Heart left ventricle (tissue), 16 donors: ENCODE results near the gene KCNJ10. TPM values are rescaled to one million over a fixed set of nuclear protein-coding genes. Genes with fewer than 3 reads are reported as not detected.
A peak's percentile ranks its signal among the peaks of the same experiment; 100 is the strongest.

Experiments used
- ATAC-seq, 4 donors: fragments of 200-7000 bp; cut with Tn5 transposase; one replicate each; pipeline ENCODE4 v1.9.1; 2020 to 2022; ENCODE audit warnings: moderate library complexity in 4 of 4, mild to moderate bottlenecking in 3 of 4, moderate number of reproducible peaks in 1 of 4
- DNase-seq, 5 donors: peaks; one replicate each; pipeline ENCODE4 v3.0.0-alpha.2; 2020
- H3K27ac ChIP-seq, 12 donors: fragments of 200-600 bp; sonication (generic) in 4 of 12; one replicate each; pipeline versions ENCODE4 v1.5.0 to v1.8.0; 2016 to 2022; ENCODE audit warnings: mild to moderate bottlenecking in 2 of 12
- H3K27me3 ChIP-seq, 9 donors: fragments of 200-600 bp; sonication (generic) in 2 of 9; one replicate each; pipeline versions ENCODE4 v1.5.1 to v1.8.0; 2016 to 2022; ENCODE audit warnings: mild to moderate bottlenecking in 3 of 9
- H3K36me3 ChIP-seq, 9 donors: fragments of 200-600 bp; sonication (generic) in 2 of 9; one replicate each; pipeline versions ENCODE4 v1.5.0 to v1.8.0; 2018 to 2022; ENCODE audit warnings: mild to moderate bottlenecking in 2 of 9
- H3K4me1 ChIP-seq, 12 donors: fragments of 200-600 bp; sonication (generic) in 4 of 12; one replicate each; pipeline versions ENCODE4 v1.5.0 to v1.8.0; 2016 to 2022; ENCODE audit warnings: mild to moderate bottlenecking in 3 of 12
- H3K4me3 ChIP-seq, 12 donors: fragments of 200-600 bp; sonication (generic) in 4 of 12; one replicate each; pipeline versions ENCODE4 v1.5.0 to v1.8.0; 2017 to 2022; ENCODE audit warnings: mild to moderate bottlenecking in 9 of 12, moderate library complexity in 4 of 12
- H3K9me3 ChIP-seq, 12 donors: fragments of 200-600 bp; sonication (generic) in 4 of 12; one replicate each; pipeline versions ENCODE4 v1.5.0 to v1.8.0; 2016 to 2022; ENCODE audit warnings: mild to moderate bottlenecking in 1 of 12
- POLR2A ChIP-seq, 2 donors: fragments of 450-650 bp; IDR thresholded peaks; one replicate each; pipeline ENCODE4 v1.6.1; 2017; ENCODE audit warnings: antibody characterized with exemption in 2 of 2, mild to moderate bottlenecking in 2 of 2, moderate library complexity in 2 of 2
- WGBS, 4 donors: extraction: QIAGEN DNeasy Blood & Tissue Kit in 2 of 4; methylation state at CpG; one replicate each; pipeline versions ENCODE4 v1.1.5 to v1.1.7; 2013 to 2018; 5-methylcytosine and 5-hydroxymethylcytosine counted together
- intact Hi-C, 10 donors: fragments of 100-400 bp; cut with DNase I; formaldehyde crosslinking; loops; one replicate each; pipeline versions ENCODE4 v1.11.1 to v1.14.2; 2022
- polyA plus RNA-seq, 2 donors: library from polyadenylated mRNA; stranded (reverse); fragments of 200-250 nt; gene quantifications; one replicate each; pipeline ENCODE4 v1.2.3, GENCODE V29; 2013
- total RNA-seq, 9 donors: library from RNA; depleted of rRNA in 2 of 9; stranded (reverse); fragments of >200 nt in 2 of 9; fragmentation: NEBNext Ultra II Directional in 3 of 9; extraction: Animal tissue kit (Norgen Biotek cat#: 25700) in 3 of 9; gene quantifications; one replicate each; pipeline versions ENCODE4 v1.1.0 to v1.2.4, GENCODE V29; 2016 to 2023
- TF ChIP-seq, protein P1 (sequence below), 12 donors: fragments of 200-600 bp; sonication (generic) in 4 of 12; IDR thresholded peaks; one replicate each; pipeline versions ENCODE4 v1.5.0 to v1.8.0; 2018 to 2022; ENCODE audit warnings: antibody characterized with exemption in 12 of 12, mild to moderate bottlenecking in 5 of 12
- donor health status: ischemic (EF 13 %, LVEDD 7.1; RV severe dilation, severe dysfunction).
- donor health status: healthy with polysubstance abuse.
- donor health status: DM: no; HTN: yes; CAD: no.
- donor health status: DM: no; HTN: no; CAD: no.
- donor health status: ischemic (EF 25% LVEDD 6.9; RV normal size, moderate dysfunction).
- donor health status: ischemic (EF 25% LVEDD 5.7; RV mildly dilated, moderate dysfunction).
- donor health status: healthy.
- donor health status: DM: yes; HTN: yes; CAD: no.
- donor health status: ischemic (EF 35%, LVEDD 5.7; RV mildly dilated, moderate dysfunction).
- donor health status: nonischemic (EF 11% LVEDD 7.7; RV severe dilation, severe dysfunction).
- donor health status: DM: yes; HTN: yes; CAD: no.
- donor health status: PGD.
- donor health status: ischemic (EF 29% LVEDD 5.4; RV normal size, mild dysfunction).
- donor health status: nonischemic (EF 23%, LVEDD 6.1; RV moderate dilation, normal function).

The KCNJ10 gene
- total and polyA plus RNA-seq, 11 donors = 0.08 to 1.1 (median 0.48) TPM; not detected in 8

DNA sequence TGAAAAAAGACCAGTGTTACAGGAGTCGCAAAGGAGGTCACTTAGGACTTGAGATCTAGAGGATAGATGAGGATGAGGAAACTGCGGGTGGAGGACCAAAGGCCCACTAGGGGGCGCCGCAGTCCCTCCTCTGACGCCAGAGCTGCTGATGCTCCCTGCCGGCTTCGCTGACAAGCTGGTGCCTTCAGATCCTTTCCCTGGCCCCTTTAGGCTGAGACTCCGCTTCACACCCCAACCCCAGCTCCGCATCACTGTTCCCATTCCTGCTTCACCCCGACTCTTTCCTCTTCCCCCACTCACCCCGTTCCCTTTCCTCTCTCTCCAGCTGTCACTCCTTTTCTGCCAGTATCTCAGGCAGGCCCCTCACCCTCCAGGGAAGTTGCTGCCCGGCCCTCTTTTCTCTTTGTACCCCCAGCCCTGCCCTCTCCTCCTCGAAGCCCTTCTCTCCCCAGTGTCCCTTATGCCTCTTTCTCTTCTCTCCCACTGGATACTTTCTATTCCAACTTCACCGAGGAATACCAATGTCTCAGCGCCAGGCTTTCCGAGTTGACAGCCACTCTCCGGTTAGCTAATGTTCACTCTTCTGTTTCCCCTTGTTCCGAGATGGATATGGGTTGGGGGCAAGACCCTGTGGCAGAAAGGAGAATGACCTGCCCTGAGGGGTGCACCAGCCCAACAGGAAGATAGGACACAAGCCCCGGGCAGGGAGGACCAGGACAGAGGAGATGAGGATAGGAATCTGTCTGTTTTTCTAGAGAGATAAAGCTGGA is 15.9 kb upstream of the KCNJ10 start:
- H3K4me1 ChIP-seq = peaks cover 0 to 18% (median 4%) of the 10 kb centered on the region in 12 donors
- DNase-seq = peak; percentile 76 to 88 (median 83)
- peaks cover 0 to 40% (median 26%) of the 10 kb centered on the region in 9 donors for H3K27me3 ChIP-seq
- intact Hi-C loops = loop anchor here in 7 of 10 donors (2.0 to 10.0 kb wide), 4 partner anchors 39 to 291 kb away; no protein-coding TSS in a partner anchor
- peak overlapping the region in 6 of 12 donors; percentile 36 to 77 (median 64) for H3K27ac ChIP-seq
- peak; percentile 40 to 86 (median 64) for ATAC-seq
- WGBS, 4 donors = 47 to 50% (median 47%) methylated on average over 19 of the region's 19 CpGs
- H3K36me3 ChIP-seq = peaks cover 0 to 15% (median 3%) of the 10 kb centered on the region in 9 donors
- H3K4me3 ChIP-seq = peak overlapping the region in 1 of 12 donors; percentile 4
- H3K9me3 ChIP-seq = no peaks in the 10 kb centered on the region
- TF ChIP-seq POLR2A (IDR thresholded peaks at IDR 0.05) = no peak
- TF ChIP-seq, protein P1, sequence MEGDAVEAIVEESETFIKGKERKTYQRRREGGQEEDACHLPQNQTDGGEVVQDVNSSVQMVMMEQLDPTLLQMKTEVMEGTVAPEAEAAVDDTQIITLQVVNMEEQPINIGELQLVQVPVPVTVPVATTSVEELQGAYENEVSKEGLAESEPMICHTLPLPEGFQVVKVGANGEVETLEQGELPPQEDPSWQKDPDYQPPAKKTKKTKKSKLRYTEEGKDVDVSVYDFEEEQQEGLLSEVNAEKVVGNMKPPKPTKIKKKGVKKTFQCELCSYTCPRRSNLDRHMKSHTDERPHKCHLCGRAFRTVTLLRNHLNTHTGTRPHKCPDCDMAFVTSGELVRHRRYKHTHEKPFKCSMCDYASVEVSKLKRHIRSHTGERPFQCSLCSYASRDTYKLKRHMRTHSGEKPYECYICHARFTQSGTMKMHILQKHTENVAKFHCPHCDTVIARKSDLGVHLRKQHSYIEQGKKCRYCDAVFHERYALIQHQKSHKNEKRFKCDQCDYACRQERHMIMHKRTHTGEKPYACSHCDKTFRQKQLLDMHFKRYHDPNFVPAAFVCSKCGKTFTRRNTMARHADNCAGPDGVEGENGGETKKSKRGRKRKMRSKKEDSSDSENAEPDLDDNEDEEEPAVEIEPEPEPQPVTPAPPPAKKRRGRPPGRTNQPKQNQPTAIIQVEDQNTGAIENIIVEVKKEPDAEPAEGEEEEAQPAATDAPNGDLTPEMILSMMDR (IDR thresholded peaks at IDR 0.05) = peak; percentile 75 to 91 (median 86)

DNA sequence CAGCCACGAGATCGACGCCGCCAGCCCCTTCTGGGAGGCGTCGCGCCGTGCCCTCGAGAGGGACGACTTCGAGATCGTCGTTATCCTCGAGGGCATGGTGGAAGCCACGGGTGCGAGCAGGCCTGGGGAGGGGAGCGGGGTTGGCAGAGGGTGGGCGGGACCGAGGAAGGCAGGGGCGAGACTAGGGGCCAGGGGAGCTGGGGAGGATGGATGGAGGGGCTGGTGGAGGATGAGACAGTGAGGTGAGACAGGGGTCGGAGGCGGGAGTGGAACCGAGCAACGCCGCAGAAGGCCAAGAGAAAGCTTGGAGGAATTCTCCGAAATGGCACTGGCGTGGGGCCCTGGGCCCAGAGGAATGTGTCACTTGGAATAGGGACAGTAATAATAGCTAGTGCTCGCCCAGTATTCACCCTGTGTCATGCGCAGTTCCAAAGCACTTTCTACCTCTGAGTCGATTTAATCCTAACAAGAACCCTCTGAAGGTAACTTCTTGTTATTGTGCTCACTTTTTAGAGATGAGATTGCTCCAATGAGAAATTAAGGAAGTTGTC is 14.9 kb upstream of the KCNJ10 start:
- DNase-seq (no peak), ATAC-seq (no peak)
- peaks cover 0 to 11% (median 0%) of the 10 kb centered on the region in 9 donors for H3K36me3 ChIP-seq
- no peak overlapping the region for H3K27ac ChIP-seq
- WGBS, 4 donors = 69 to 82% (median 76%) methylated on average over 30 of the region's 30 CpGs
- TF ChIP-seq, protein P1 (IDR thresholded peaks at IDR 0.05) = no peak
- no peak for TF ChIP-seq POLR2A (IDR thresholded peaks at IDR 0.05)
- H3K4me3 ChIP-seq = no peak overlapping the region
- peaks cover 0 to 18% (median 4%) of the 10 kb centered on the region in 12 donors for H3K4me1 ChIP-seq
- peaks cover 0 to 50% (median 30%) of the 10 kb centered on the region in 9 donors for H3K27me3 ChIP-seq
- intact Hi-C loops = loop anchor here in 7 of 10 donors (2.0 to 10.0 kb wide), 4 partner anchors 38 to 292 kb away; no protein-coding TSS in a partner anchor
- no peaks in the 10 kb centered on the region for H3K9me3 ChIP-seq

DNA sequence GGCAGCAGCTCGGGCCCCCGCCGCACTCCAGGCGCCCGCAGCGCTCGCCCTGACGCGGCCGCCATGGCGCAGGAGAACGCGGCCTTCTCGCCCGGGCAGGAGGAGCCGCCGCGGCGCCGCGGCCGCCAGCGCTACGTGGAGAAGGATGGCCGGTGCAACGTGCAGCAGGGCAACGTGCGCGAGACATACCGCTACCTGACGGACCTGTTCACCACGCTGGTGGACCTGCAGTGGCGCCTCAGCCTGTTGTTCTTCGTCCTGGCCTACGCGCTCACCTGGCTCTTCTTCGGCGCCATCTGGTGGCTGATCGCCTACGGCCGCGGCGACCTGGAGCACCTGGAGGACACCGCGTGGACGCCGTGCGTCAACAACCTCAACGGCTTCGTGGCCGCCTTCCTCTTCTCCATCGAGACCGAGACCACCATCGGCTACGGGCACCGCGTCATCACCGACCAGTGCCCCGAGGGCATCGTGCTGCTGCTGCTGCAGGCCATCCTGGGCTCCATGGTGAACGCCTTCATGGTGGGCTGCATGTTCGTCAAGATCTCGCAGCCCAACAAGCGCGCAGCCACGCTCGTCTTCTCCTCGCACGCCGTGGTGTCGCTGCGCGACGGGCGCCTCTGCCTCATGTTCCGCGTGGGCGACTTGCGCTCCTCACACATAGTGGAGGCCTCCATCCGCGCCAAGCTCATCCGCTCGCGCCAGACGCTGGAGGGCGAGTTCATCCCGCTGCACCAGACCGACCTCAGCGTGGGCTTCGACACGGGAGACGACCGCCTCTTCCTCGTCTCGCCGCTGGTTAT is 14.2 kb upstream of the KCNJ10 start:
- Histone ChIP-seq H3K36me3 (peaks cover 0 to 5% (median 0%) of the 10 kb centered on the region in 9 donors), H3K4me1 (peaks cover 0 to 18% (median 4%) of the 10 kb centered on the region in 12 donors), H3K9me3 (no peaks in the 10 kb centered on the region), H3K4me3 (peak overlapping the region; percentile 16 to 55 (median 44)), H3K27ac (no peak overlapping the region), H3K27me3 (peaks cover 0 to 57% (median 30%) of the 10 kb centered on the region in 9 donors)
- intact Hi-C loops = loop anchor here in 5 of 10 donors (2.0 to 10.0 kb wide), 4 partner anchors 21 to 291 kb away; no protein-coding TSS in a partner anchor
- ATAC-seq (peak; percentile 21 to 70 (median 61)), DNase-seq (peak in 4 of 5 donors; percentile 44 to 81 (median 66))
- 17 to 25% (median 20%) methylated on average over 21 to 96 of the region's 96 CpGs for WGBS, 4 donors
- TF ChIP-seq, protein P1 (IDR thresholded peaks at IDR 0.05) = peak; percentile 38 to 79 (median 60)
- TF ChIP-seq POLR2A (IDR thresholded peaks at IDR 0.05) = no peak
